Muscle of arm (tissue), 12 donors: ENCODE measurements around the gene ZNF76. TPM values are rescaled to one million over a fixed set of nuclear protein-coding genes. Genes with fewer than 3 reads are reported as not detected.

Source experiments
- DNase-seq: peaks from one replicate; pipeline ENCODE4 v3.0.0-alpha.2; 2013
- polyA plus RNA-seq, 12 donors: library from polyadenylated mRNA; unstranded; fragments of 120-200 nt; gene quantifications; one replicate each; pipeline ENCODE4 v1.2.1, GENCODE V29; 2013; ENCODE audit not compliant: insufficient read length in 12 of 12

ZNF76 gene
- polyA plus RNA-seq, 12 donors = 16.0 to 40.5 (median 25.6) TPM; not detected in 1

DNA sequence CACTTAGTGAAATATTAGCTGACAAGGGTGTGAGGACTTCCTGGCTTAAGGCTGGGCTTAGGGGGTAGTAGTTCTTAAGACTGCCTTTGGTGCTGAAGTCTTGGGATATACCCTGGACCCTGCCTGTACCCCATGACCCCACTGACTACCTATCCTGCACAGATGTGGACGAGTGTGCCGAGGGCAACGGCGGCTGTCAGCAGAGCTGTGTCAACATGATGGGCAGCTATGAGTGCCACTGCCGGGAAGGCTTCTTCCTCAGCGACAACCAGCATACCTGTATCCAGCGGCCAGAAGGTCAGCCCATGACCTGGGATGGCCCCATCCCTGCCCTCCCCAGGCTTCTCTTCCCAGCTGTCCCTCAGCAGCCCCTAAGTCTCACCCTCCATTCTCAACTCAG, 28.0 kb upstream of the ZNF76 start:
- DNase-seq = no peak

DNA sequence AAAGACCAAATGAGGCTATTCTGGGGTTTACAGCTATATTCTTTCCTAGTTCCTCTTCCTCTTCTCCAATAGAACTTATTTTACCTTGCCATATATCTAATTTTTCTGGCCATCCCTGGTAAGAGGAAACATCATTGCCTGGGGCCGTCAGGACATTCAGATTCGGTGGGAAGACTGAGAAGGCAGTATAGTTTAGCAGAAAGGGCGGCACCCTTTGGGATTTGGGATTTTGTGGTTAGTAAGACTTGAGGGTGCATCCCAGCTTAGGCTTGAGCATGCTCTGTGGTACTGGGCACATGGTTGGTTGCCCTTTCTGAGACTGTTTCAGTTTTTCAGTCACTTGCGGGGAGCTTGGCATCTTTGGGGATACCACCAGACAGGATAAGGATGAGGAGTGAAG, 24.6 kb upstream of the ZNF76 start:
- DNase-seq = no peak

DNA sequence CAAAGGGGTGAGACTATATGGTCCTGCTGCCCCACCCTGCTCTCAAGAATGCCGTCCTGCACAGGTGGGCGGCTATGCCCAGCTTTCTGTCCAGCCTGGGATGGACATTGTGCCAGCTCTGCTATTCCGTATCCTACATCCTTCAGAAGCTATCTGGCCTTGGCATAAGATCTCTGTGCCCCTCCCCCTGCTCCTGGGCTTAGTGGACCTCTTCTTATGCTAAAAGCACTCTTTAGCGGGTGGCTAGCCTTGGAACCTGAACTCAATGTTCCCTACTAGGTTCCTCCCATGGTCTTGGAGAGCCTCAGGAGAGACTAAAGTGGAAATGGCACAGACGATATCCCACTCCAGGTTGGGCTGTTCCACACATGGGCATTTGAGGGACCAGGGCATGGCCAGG, 23.3 kb upstream of the ZNF76 start:
- DNase-seq = no peak

DNA sequence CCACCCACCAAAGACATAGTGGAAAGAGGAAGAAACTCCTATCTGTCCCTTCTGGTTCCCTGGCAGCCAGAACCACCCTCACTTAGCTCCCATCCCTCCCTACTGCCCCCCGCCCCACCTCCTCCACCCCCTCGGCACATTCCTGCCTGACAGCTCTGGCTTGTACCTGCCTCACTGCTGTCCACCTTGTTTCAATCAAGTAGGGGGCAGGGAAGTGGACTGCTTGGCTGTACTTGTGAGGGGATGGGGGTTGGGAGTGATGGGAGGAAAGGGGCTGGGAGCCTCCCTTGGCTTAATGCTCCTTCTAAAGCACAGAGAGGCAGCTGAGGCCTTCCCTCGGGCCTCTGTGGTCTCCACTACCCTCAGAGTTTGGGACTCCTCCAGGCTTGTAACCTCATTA, 22.1 kb upstream of the ZNF76 start:
- DNase-seq = no peak

DNA sequence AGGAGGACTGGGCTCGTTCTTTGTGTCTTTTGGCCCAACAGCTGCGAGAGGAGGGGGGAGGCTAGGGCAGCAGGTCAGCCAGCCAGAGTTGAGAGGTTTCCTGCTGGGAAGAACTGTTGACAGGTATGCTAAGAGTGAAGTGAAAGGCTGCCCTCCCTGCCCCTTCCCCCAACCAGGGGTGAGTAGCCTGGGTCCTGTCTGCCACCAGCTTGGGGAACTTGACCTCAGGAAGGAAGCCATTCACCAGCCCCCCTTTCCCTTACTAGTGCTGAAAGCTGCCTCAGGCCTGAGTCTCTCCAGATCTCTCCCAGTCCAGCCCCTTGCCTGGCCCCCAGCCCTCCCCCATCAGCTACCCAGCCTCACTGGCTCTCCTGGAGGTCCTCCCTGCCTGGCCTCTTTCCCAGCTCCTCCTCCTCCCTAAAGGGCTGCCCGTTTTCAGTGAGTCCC, 20.7 kb upstream of the ZNF76 start:
- DNase-seq = no peak

DNA sequence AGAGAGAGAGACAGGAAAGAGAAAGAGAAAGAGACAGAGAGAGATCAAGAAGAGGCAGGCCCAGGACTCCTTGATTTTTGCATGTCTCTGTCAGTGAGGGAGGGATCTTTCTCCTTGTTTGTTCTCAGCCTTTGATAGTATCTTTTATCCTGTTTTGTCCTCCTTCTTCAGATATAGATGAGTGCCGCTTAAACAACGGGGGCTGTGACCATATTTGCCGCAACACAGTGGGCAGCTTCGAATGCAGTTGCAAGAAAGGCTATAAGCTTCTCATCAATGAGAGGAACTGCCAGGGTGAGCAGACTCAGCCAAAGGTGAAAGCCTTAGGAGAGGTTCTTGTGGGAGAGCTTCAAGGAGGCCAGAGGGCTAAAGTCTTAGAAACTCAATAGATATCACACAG, 20.0 kb upstream of the ZNF76 start:
- no peak for DNase-seq

DNA sequence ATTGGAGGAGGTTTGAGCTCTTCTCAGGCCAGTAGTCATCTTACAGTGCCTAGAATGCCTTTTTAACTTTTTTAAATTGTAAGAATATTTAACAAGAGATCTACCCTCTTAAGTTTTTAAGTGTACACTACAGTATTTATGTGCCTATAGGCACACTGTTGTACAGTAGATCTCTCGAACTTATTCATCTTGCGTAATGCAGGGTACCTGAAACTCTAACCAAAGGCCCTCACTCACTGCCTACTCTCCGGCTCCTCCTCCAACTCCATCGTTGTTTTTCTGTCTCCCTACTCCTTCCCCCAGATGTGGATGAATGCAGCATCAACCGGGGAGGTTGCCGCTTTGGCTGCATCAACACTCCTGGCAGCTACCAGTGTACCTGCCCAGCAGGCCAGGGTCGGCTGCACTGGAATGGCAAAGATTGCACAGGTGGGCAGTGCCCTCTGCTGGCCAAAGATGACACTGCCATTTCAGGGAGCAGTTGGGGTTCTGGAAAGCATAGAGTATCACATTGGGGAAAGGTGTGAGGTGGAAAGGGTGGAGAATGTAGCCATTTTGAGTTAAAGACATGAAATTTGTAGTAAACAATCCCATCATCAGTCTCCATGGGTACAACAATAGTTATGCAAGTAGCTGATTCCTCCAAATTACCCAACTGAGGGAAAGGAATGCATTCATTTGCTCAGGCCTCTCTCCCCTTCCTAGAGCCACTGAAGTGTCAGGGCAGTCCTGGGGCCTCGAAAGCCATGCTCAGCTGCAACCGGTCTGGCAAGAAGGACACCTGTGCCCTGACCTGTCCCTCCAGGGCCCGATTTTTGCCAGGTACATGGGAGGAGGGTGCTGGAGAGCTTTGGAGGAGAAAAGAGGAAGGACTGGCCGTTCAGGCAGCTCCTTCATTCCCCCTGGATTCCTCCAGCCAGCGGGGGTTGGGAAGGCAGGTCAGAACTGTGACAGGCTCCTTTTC, 18.4 kb upstream of the ZNF76 start:
- peak; percentile 61 for DNase-seq

DNA sequence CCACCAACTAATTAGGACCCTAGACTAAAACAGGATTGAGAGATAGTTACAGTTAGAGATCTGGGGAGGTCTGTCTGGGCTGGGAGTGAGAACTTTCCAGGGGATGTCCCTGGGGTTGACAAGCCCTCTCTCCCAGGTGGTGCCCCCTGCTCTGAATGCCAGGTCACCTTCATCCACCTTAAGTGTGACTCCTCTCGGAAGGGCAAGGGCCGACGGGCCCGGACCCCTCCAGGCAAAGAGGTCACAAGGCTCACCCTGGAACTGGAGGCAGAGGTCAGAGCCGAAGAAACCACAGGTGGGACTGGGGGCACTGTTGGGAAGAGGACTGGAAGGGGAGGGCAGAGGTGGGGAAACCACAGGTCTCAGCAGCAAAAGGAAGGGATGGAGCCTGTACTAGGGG, 17.0 kb upstream of the ZNF76 start:
- DNase-seq = no peak

DNA sequence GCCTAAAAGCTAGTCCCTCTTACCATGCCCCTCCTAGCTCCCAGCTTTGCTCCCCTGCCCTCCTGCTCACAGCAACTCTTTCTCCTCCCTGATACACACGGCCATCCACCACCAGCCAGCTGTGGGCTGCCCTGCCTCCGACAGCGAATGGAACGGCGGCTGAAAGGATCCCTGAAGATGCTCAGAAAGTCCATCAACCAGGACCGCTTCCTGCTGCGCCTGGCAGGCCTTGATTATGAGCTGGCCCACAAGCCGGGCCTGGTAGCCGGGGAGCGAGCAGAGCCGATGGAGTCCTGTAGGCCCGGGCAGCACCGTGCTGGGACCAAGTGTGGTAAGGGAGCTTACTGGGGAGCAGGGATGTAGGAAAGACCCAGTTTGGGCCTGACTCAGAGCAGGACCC, 16.6 kb upstream of the ZNF76 start:
- DNase-seq = no peak

DNA sequence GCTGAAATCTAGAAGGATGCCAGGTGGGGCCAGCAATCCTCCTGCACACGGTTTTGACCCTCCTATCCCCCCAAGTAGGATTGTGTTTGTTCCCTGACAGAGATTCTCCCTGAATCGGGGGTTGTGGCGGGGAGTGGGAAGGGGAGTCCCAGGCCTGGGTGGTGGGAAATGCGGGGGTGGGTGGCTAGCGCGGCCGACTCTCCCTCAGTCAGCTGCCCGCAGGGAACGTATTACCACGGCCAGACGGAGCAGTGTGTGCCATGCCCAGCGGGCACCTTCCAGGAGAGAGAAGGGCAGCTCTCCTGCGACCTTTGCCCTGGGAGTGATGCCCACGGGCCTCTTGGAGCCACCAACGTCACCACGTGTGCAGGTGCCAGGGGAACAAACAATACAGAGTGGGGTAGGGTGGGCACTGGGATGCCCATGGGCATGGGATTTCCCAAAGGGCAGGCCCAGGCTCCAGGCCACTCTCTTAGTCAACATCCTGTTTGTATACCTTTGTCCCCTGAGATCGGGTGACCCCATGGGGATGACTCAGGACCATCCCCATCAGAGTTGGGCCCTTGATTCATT, 16.1 kb upstream of the ZNF76 start:
- DNase-seq = no peak

DNA sequence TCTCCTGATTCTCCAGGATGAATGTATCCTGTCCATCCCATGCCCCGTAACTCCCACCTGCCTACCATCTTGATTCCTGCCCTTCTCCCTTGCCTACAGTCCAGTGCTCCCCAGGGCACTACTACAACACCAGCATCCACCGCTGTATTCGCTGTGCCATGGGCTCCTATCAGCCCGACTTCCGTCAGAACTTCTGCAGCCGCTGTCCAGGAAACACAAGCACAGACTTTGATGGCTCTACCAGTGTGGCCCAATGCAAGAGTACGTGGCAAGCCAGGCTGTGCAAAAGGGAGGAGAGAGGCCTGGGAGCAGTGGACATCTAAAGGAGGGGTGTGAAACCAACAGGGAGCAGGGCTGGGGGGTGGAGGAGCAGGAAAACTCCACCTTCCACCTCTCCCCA, 15.0 kb upstream of the ZNF76 start:
- no peak for DNase-seq

DNA sequence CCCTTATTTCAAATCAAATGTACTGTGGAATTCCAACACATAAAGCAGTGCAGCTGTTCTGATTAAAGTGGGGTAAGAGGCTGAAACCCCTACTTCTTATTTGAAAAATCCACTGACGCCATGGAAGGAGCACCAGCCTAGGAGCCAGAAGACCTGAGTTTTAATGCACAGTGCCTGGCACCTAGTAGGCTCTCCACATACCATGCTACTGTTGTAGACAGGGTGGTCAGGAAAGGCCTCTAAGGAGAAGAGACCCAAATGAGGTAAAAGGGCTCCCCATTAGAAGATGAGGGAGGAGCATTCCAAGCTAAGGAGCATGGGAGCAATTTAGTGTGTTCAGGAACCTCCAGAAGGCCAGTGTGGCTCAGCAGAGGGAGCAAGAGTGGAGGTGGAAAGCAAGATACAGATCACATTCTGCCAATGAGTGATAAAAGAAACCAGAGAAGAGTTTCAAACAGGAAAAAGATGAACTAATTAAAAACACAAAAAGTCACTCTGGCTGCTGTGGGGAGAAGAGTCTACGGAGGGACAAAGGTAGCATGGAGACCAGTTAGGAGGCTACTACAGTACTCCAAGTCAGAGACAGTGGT, 11.8 kb upstream of the ZNF76 start:
- no peak for DNase-seq

DNA sequence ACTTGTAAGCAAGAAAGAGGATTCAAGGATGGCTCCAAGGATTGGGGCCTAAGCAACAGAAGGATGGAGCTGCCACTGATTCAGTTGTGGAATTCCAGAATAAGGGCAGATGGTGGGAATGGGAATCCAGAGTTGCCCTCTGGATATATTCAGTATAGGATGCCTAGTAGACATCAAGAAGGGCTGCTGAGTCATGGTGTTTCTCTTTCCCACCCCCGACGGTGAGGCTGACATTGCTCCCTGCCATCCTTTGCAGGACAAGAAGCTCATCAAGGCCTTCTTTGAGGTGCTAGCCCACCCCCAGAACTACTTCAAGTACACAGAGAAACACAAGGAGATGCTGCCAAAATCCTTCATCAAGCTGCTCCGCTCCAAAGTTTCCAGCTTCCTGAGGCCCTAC, 11.2 kb upstream of the ZNF76 start:
- DNase-seq = no peak

DNA sequence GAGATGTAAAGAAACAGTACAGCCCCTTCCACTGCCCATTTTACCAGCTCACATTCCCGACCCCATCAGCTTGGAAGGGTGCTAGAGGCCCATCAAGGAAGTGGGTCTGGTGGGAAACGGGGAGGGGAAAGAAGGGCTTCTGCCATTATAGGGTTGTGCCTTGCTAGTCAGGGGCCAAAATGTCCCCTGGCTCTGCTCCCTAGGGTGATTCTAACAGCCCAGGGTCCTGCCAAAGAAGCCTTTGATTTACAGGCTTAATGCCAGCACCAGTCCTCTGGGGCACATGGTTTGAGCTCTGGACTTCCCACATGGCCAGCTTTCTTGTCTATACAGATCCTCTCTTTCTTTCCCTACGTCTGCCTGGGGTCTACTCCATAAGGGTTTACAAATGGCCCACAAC, 10.6 kb upstream of the ZNF76 start:
- no peak for DNase-seq

DNA sequence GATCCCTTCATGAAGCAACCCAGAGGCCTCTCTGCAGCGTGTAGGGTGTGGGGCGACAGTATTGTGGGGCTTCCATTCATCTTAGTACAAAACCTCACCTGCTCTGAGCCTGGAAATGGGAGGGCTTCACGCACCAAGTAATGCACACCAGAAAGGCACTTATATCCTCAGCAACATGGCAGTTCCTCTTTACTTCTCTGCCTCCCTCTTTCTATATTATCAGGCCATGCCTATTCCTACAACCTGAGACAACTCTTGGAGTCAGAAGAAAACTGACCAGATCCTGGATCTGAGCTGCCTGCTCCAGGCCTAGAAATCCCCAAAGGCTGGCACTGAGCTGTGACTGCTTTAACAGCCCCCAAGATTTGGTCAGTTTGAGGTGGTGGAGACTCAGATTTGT, 7.6 kb upstream of the ZNF76 start:
- no peak for DNase-seq

DNA sequence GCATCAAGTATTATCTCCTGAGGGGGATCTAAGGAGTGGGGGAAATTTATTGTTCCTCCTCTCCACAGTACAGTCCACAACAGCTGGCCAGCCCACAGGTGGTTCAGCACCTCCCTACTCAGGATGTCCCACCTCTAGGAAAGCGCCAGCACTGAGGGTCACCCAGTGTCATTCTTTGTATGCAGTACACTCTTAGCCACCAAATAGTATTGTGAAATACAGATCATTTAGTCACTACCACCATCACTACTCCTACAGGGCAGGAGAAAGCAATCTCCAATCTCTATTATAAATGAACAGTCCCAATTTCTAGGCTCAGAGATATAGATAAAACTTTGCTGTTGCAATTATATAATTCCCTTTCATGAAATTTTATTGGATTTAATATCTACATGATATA, 6.3 kb upstream of the ZNF76 start:
- no peak for DNase-seq

DNA sequence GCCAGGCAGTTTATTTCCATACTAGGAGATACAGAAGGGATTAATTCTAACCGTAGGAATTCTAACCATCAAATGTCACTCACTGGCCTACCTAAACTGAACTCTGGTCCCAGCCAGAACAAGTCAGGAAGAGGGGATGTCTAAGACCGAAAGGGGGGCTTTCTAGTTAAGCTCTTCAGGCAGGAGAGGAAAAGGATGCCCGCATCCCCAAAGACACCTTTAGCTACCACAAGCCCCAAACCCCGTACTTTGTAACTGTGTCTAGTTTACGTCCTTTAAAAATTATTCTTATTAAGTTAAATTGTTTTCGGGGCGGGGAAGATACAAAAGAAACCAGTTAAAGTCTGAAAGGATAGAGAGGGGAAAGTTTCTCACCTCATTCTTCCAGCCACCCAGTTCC, 1.2 kb upstream of the ZNF76 start:
- no peak for DNase-seq

DNA sequence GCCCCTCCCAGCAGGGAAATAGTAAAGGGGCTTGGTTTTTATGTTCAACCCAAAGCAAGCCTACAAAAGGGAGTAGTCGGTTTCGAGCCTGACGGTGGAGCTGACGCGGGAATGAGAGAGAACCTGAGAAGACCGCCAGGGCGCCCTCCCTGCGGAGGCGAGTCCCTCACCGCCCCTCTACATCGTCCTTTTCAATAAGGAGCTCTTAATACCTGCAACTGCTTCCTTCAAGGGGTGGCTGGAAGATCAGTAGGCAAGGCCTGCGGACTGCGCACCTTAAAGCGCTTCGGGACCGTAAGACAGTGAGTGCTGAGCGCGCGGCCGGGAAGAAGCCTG, 709 bp upstream of the ZNF76 start:
- no peak for DNase-seq

DNA sequence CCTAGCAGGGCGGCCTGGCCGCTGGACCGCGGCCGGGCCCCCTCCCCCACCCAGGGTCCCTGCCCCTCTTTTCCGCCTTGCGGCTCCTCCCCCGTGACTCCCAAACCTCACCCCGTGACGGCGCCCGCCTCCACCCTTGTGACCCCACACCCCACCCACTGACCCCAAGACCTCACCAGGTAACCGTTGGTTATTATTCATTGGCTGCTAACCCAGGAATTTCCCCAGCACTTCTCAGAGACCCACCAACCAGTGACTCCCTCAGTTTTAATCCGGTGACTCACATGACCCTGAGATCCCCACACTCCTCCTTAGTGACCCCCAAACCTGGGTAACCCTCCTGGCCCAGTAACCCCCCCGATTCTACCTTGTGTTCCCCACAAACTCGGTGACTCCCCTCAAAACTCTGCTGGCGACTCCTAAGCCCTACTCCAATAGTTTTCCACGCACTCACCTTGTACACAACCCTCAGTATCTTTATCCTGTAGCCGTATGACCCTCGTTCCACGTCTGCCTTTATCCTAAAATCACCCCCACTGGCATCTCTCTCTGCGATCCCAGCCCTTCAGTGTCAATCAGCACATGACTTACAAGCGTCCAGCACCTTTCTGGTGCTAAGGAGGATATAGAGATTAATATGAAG, 534 bp downstream of the ZNF76 start:
- no peak for DNase-seq

DNA sequence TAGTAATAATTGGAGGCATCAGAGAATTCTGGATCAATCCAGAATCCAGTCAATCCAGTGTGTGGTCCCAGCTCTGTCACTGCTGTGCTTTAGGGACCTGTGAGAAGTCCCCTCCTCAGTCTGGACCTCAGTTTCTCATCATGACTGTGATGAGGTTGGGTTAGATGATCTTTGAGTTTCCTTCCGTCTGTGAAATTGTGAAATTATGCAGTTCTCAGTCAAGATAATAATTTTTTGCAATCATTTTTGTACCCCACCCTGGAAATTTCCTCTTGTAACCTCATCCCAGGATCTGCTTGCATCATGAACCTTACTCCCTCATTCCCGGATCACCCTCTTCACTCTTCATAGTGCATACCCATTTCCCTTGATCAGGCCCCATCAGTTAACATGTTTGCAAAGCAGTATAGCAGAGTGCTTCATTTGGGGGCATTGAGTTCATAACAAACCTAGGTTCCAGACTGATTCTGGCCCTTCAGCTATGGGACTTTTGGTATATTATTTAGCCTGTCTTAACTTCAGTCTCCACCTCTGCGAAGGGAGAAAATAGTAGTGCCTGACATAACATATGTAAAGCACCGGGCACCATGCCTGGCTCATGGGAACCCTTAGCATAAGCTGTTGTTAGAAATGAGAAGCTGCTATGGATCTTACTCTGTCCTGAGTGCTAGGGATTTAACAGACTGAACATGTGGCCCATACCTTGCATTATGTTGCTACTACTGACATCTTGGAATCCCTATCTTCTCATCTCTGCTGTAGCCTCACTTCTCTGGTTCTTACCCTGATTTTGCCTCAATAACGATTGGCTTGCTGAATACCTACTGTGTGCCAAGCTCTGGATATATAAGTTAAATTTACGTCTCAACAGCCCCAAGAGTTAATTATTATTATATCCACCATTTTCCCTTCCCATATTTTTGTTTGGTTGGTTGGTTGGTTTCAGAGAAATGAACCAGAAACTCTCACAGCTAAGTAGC, 1.3 kb downstream of the ZNF76 start:
- no peak for DNase-seq

DNA sequence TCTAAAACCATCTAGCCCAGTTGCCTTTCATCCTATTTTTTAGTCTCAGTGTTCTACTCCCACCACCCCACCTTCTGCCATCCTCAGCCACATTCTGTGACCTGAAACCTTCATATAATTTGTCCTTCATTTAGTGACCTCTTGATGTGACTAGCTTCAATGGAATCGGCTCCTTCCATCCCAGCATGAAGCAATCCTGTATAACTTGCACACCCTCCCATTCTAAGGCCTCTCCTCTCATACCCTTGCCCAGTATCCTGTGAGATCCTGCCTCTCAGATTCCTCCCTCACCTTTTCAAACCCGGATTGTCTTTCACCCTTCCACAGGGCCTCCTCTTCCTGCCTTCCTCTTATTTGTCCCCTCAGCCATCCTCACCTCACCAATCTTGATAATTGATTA, 3.1 kb downstream of the ZNF76 start:
- DNase-seq = no peak
